Mesothelial cell of epicardium (in vitro differentiated cells): ENCODE results near the gene TANC1. TPM values are rescaled to one million over a fixed set of nuclear protein-coding genes. Genes with fewer than 3 reads are reported as not detected.

Experiments used
- DNase-seq, 2 experiments: peaks; one replicate each; pipeline ENCODE4 v3.0.0; 2021; ENCODE audit warnings: low spot score in 2 of 2; ENCODE audit not compliant: unreplicated experiment in 2 of 2
- H3K27ac Mint-ChIP-seq: 2 replicates; pipeline ENCODE4 v1.8.0; 2021; ENCODE audit warnings: mixed read lengths
- H3K27me3 Mint-ChIP-seq: 2 replicates; pipeline ENCODE4 v1.8.0; 2021; ENCODE audit warnings: low read depth, mixed read lengths
- H3K36me3 Mint-ChIP-seq: 2 replicates; pipeline ENCODE4 v1.8.0; 2021; ENCODE audit warnings: mixed read lengths
- H3K4me1 Mint-ChIP-seq: 2 replicates; pipeline ENCODE4 v1.8.0; 2021; ENCODE audit warnings: mixed read lengths
- H3K4me3 Mint-ChIP-seq: 2 replicates; pipeline ENCODE4 v1.8.0; 2021; ENCODE audit warnings: mild to moderate bottlenecking, moderate library complexity, mixed read lengths
- H3K9me3 Mint-ChIP-seq: 2 replicates; pipeline ENCODE4 v1.8.0; 2021; ENCODE audit warnings: mixed read lengths
- total RNA-seq: library from RNA; stranded (reverse); gene quantifications from 3 replicates; pipeline ENCODE4 v1.2.1, GENCODE V29; 2021
- TF ChIP-seq, protein P1 (sequence below): fragments of 200-600 bp; sonication (generic); IDR thresholded peaks from one replicate; pipeline ENCODE4 v1.5.0; 2021; ENCODE audit warnings: antibody characterized with exemption; ENCODE audit not compliant: unreplicated experiment

Gene TANC1
- total RNA-seq, 1 donor from 2014 or later, result 138 TPM

GRCh38 chr2:159153463-159153862 is 185.0 kb downstream of the TANC1 start:
- DNase-seq, result no peak
- peaks cover 64% of the 10 kb centered on the region for H3K4me1 Mint-ChIP-seq
- no peaks in the 10 kb centered on the region for H3K9me3 Mint-ChIP-seq
- H3K36me3 Mint-ChIP-seq, result peaks cover 10% of the 10 kb centered on the region
- no peaks in the 10 kb centered on the region for H3K27me3 Mint-ChIP-seq
- TF ChIP-seq, protein P1, sequence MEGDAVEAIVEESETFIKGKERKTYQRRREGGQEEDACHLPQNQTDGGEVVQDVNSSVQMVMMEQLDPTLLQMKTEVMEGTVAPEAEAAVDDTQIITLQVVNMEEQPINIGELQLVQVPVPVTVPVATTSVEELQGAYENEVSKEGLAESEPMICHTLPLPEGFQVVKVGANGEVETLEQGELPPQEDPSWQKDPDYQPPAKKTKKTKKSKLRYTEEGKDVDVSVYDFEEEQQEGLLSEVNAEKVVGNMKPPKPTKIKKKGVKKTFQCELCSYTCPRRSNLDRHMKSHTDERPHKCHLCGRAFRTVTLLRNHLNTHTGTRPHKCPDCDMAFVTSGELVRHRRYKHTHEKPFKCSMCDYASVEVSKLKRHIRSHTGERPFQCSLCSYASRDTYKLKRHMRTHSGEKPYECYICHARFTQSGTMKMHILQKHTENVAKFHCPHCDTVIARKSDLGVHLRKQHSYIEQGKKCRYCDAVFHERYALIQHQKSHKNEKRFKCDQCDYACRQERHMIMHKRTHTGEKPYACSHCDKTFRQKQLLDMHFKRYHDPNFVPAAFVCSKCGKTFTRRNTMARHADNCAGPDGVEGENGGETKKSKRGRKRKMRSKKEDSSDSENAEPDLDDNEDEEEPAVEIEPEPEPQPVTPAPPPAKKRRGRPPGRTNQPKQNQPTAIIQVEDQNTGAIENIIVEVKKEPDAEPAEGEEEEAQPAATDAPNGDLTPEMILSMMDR, result no peak
- H3K27ac Mint-ChIP-seq, result peak overlapping the region; percentile 84
- no peak overlapping the region for H3K4me3 Mint-ChIP-seq

- peak overlapping the region; percentile 94 for H3K27ac Mint-ChIP-seq
- no peaks in the 10 kb centered on the region for H3K9me3 Mint-ChIP-seq
- no peak overlapping the region for H3K4me3 Mint-ChIP-seq
- TF ChIP-seq, protein P1, result no peak
- no peaks in the 10 kb centered on the region for H3K27me3 Mint-ChIP-seq
- H3K4me1 Mint-ChIP-seq, result peaks cover 65% of the 10 kb centered on the region
- peaks cover 10% of the 10 kb centered on the region for H3K36me3 Mint-ChIP-seq
- DNase-seq, result no peak
Measured at GRCh38 chr2:159153951-159154350, 185.5 kb downstream of the TANC1 start.

- Mint-ChIP-seq H3K9me3 (no peaks in the 10 kb centered on the region), H3K4me1 (peaks cover 65% of the 10 kb centered on the region), H3K27ac (peak overlapping the region; percentile 94), H3K27me3 (no peaks in the 10 kb centered on the region), H3K4me3 (no peak overlapping the region), H3K36me3 (peaks cover 10% of the 10 kb centered on the region)
- TF ChIP-seq, protein P1, result no peak
- DNase-seq, result no peak
Measured at GRCh38 chr2:159154366-159154765, 185.9 kb downstream of the TANC1 start.

DNA sequence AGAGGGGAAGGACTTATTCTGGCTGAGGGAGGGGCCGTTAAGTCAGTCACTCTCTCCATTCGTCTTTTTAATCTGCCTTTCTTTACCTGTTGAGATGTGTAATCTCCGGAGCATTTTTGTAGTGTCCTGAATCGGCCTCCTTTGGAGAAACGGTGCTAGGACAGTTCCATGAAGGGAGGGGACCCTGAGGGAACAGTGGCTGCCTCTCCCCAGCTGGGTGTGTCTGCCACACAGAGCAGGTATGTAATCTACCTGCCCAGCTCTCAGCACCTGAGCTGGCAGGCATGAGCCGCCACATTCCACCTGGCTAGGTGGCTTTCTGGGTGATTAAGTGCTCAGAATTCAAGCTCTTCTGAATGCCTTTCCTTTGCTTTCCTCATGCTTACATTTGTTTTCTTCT is 186.9 kb downstream of the TANC1 start:
- Mint-ChIP-seq H3K4me1 (peaks cover 68% of the 10 kb centered on the region), H3K36me3 (peaks cover 12% of the 10 kb centered on the region), H3K27me3 (no peaks in the 10 kb centered on the region), H3K9me3 (no peaks in the 10 kb centered on the region), H3K27ac (peak overlapping the region; percentile 94), H3K4me3 (peak overlapping the region; percentile 30)
- no peak for DNase-seq
- TF ChIP-seq, protein P1, result no peak

GRCh38 chr2:159155791-159156190 is 187.4 kb downstream of the TANC1 start:
- no peaks in the 10 kb centered on the region for H3K27me3 Mint-ChIP-seq
- DNase-seq, result no peak
- H3K27ac Mint-ChIP-seq, result peak overlapping the region; percentile 94
- peaks cover 17% of the 10 kb centered on the region for H3K36me3 Mint-ChIP-seq
- H3K9me3 Mint-ChIP-seq, result no peaks in the 10 kb centered on the region
- peak overlapping the region; percentile 30 for H3K4me3 Mint-ChIP-seq
- peaks cover 73% of the 10 kb centered on the region for H3K4me1 Mint-ChIP-seq
- TF ChIP-seq, protein P1, result no peak

DNA sequence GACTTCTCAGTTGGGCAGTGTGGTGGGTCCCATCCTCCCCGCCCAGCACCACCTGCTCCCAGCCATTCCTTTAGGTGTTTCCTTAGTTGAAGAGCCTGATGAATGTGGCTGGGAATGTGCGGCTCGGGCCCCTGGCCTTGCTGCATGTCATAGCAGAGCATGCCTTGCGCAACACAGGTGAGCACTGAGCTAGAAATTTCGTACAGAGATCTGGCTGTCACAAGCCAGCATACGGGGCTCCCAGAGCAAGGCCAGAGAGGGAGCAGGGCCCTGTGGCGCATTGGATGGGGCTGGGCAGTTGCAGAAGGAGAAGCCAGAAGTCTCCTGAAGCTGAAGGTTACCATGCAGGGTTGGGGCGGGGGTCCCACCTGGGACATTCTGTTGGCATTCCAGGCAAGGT is 188.4 kb downstream of the TANC1 start:
- peak overlapping the region; percentile 94 for H3K27ac Mint-ChIP-seq
- no peaks in the 10 kb centered on the region for H3K9me3 Mint-ChIP-seq
- no peak for DNase-seq
- no peak overlapping the region for H3K4me3 Mint-ChIP-seq
- H3K4me1 Mint-ChIP-seq, result peaks cover 81% of the 10 kb centered on the region
- TF ChIP-seq, protein P1, result no peak
- no peaks in the 10 kb centered on the region for H3K27me3 Mint-ChIP-seq
- H3K36me3 Mint-ChIP-seq, result peaks cover 19% of the 10 kb centered on the region
